Endothelial cell (in vitro differentiated cells): ENCODE data around the gene GLIPR1. TPM values are rescaled to one million over a fixed set of nuclear protein-coding genes. Genes with fewer than 3 reads are reported as not detected.
"Not testable (repeated sequence)": the region's sequence is repeated elsewhere in the genome, so short reads cannot be mapped to it uniquely, and the experiment has no call there.

Experiments
- DNase-seq: peaks from one replicate; pipeline ENCODE4 v3.0.0; 2021; ENCODE audit warnings: low spot score
- H3K27ac Mint-ChIP-seq: one replicate; pipeline ENCODE4 v1.8.0; 2021; ENCODE audit warnings: mixed read lengths, inconsistent platforms; ENCODE audit not compliant: unreplicated experiment
- H3K27me3 Mint-ChIP-seq: one replicate; pipeline ENCODE4 v1.8.0; 2021; ENCODE audit warnings: mild to moderate bottlenecking, moderate library complexity, mixed read lengths, inconsistent platforms; ENCODE audit not compliant: unreplicated experiment
- H3K36me3 Mint-ChIP-seq: one replicate; pipeline ENCODE4 v1.8.0; 2021; ENCODE audit warnings: mild to moderate bottlenecking, low read depth, mixed read lengths, inconsistent platforms; ENCODE audit not compliant: unreplicated experiment
- H3K4me1 Mint-ChIP-seq: one replicate; pipeline ENCODE4 v1.8.0; 2021; ENCODE audit warnings: mild to moderate bottlenecking, mixed read lengths, inconsistent platforms; ENCODE audit not compliant: unreplicated experiment
- H3K4me3 Mint-ChIP-seq: one replicate; pipeline ENCODE4 v1.8.0; 2021; ENCODE audit warnings: mild to moderate bottlenecking, mixed read lengths, inconsistent platforms; ENCODE audit not compliant: unreplicated experiment
- H3K9me3 Mint-ChIP-seq: one replicate; pipeline ENCODE4 v1.8.0; 2021; ENCODE audit warnings: mixed read lengths, inconsistent platforms; ENCODE audit not compliant: unreplicated experiment
- total RNA-seq: library from RNA; stranded (reverse); fragmentation: NEBNext Ultra II Directional; extraction: Animal tissue kit (Norgen Biotek cat#: 25700); gene quantifications from one replicate; pipeline ENCODE4 v1.2.1, GENCODE V29; 2021; ENCODE audit not compliant: unreplicated experiment
- TF ChIP-seq, protein P1 (sequence below): fragments of 200-600 bp; sonication (generic); IDR thresholded peaks from one replicate; pipeline ENCODE4 v1.5.0; 2021; ENCODE audit warnings: antibody characterized with exemption; ENCODE audit not compliant: unreplicated experiment

Gene GLIPR1
- total RNA-seq, 1 donor from 2014 or later, result 0.38 TPM

DNA sequence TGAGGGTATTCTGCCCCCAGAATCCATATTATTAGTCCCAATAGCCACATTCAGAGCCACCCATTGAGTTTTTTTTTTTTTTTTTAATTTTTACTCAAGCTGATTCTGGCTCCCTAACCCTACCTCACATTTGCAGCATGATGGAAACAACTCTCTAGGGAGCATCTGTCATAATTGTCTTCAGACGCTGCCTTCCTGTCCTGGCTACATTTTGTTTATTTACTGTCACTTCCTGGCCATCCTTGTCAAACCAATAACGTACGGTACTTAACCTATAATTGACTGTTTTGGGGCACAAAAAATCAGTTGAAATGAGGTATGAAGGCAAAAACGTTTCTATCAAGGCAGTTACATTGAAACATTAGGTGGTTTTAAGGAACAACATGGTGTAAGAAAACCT is 2.1 kb downstream of the GLIPR1 start:
- Mint-ChIP-seq H3K4me3 (no peak overlapping the region), H3K4me1 (no peaks in the 10 kb centered on the region), H3K27ac (no peak overlapping the region), H3K27me3 (peaks cover 1% of the 10 kb centered on the region), H3K9me3 (no peaks in the 10 kb centered on the region), H3K36me3 (no peaks in the 10 kb centered on the region)
- DNase-seq, result no peak
- TF ChIP-seq, protein P1, sequence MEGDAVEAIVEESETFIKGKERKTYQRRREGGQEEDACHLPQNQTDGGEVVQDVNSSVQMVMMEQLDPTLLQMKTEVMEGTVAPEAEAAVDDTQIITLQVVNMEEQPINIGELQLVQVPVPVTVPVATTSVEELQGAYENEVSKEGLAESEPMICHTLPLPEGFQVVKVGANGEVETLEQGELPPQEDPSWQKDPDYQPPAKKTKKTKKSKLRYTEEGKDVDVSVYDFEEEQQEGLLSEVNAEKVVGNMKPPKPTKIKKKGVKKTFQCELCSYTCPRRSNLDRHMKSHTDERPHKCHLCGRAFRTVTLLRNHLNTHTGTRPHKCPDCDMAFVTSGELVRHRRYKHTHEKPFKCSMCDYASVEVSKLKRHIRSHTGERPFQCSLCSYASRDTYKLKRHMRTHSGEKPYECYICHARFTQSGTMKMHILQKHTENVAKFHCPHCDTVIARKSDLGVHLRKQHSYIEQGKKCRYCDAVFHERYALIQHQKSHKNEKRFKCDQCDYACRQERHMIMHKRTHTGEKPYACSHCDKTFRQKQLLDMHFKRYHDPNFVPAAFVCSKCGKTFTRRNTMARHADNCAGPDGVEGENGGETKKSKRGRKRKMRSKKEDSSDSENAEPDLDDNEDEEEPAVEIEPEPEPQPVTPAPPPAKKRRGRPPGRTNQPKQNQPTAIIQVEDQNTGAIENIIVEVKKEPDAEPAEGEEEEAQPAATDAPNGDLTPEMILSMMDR, result no peak

DNA sequence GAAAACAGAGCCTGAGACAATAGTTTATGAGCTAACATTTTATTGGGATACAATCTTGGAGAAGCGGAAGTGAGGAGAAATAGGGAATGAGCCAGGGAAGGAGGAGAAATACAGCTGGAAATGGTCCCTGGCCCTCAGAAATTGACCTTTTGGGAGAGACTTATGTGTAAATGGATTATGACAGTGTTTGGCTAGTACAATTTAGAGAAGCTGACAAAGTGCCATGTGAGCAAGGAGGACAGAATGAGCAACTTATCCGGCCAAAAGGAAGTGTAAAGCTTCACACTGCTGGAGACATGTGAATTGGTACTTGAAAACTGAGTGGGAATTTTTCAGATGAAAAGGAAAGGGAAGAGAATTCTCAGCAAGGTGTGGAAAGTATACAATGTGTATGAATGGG is 2.9 kb downstream of the GLIPR1 start:
- DNase-seq, result no peak
- H3K4me1 Mint-ChIP-seq, result no peaks in the 10 kb centered on the region
- TF ChIP-seq, protein P1, result no peak
- H3K4me3 Mint-ChIP-seq, result no peak overlapping the region
- no peaks in the 10 kb centered on the region for H3K9me3 Mint-ChIP-seq
- H3K27me3 Mint-ChIP-seq, result peaks cover 1% of the 10 kb centered on the region
- H3K27ac Mint-ChIP-seq, result no peak overlapping the region
- no peaks in the 10 kb centered on the region for H3K36me3 Mint-ChIP-seq

- not testable (repeated sequence) for H3K27me3 Mint-ChIP-seq, H3K4me3 Mint-ChIP-seq, H3K4me1 Mint-ChIP-seq, DNase-seq, H3K36me3 Mint-ChIP-seq, H3K9me3 Mint-ChIP-seq
- H3K27ac Mint-ChIP-seq, result peak overlapping the region; percentile 1
Measured at GRCh38 chr12:75484450-75484849, 3.9 kb downstream of the GLIPR1 start.

DNA sequence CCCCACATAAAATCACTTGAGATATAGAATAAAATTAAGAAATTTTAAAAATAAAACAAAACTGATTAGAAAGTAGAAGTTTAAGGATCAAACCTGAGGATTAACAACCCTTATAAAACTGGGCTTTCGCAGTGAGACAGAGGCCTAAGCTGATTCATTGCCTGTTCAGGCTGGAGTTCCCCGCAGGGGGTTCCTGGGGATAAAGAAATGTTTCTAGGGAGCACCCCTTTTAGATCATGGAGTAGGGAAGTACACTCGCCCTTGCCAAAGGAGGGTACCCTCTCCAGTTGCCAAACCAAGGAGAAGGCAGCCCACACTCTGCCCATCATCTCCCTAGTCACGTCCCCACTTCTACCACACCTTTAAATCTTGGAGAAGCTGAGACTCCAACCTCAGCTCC is 6.8 kb downstream of the GLIPR1 start:
- H3K9me3 Mint-ChIP-seq, result no peaks in the 10 kb centered on the region
- TF ChIP-seq, protein P1, result no peak
- no peak overlapping the region for H3K4me3 Mint-ChIP-seq
- peaks cover 2% of the 10 kb centered on the region for H3K27me3 Mint-ChIP-seq
- DNase-seq, result no peak
- no peaks in the 10 kb centered on the region for H3K36me3 Mint-ChIP-seq
- peaks cover 11% of the 10 kb centered on the region for H3K4me1 Mint-ChIP-seq
- H3K27ac Mint-ChIP-seq, result no peak overlapping the region

- peaks cover 2% of the 10 kb centered on the region for H3K27me3 Mint-ChIP-seq
- no peak for DNase-seq
- H3K27ac Mint-ChIP-seq, result no peak overlapping the region
- H3K4me1 Mint-ChIP-seq, result peaks cover 11% of the 10 kb centered on the region
- H3K36me3 Mint-ChIP-seq, result no peaks in the 10 kb centered on the region
- TF ChIP-seq, protein P1, result no peak
- no peaks in the 10 kb centered on the region for H3K9me3 Mint-ChIP-seq
- H3K4me3 Mint-ChIP-seq, result no peak overlapping the region
Measured at GRCh38 chr12:75488553-75488952, 8.0 kb downstream of the GLIPR1 start.

- H3K9me3 Mint-ChIP-seq, result no peaks in the 10 kb centered on the region
- H3K4me3 Mint-ChIP-seq, result no peak overlapping the region
- H3K27me3 Mint-ChIP-seq, result peaks cover 2% of the 10 kb centered on the region
- TF ChIP-seq, protein P1, result no peak
- H3K4me1 Mint-ChIP-seq, result peaks cover 11% of the 10 kb centered on the region
- DNase-seq, result no peak
- no peaks in the 10 kb centered on the region for H3K36me3 Mint-ChIP-seq
- H3K27ac Mint-ChIP-seq, result peak overlapping the region; percentile 33
Measured at GRCh38 chr12:75489187-75489586, 8.6 kb downstream of the GLIPR1 start.
